Measurements from ENCODE around the gene BBS1.
A peak's percentile ranks its signal among the peaks of the same experiment; 100 is the strongest.
"Not testable (repeated sequence)": the region's sequence is repeated elsewhere in the genome, so short reads cannot be mapped to it uniquely, and the experiment has no call there.

The BBS1 gene

DNA sequence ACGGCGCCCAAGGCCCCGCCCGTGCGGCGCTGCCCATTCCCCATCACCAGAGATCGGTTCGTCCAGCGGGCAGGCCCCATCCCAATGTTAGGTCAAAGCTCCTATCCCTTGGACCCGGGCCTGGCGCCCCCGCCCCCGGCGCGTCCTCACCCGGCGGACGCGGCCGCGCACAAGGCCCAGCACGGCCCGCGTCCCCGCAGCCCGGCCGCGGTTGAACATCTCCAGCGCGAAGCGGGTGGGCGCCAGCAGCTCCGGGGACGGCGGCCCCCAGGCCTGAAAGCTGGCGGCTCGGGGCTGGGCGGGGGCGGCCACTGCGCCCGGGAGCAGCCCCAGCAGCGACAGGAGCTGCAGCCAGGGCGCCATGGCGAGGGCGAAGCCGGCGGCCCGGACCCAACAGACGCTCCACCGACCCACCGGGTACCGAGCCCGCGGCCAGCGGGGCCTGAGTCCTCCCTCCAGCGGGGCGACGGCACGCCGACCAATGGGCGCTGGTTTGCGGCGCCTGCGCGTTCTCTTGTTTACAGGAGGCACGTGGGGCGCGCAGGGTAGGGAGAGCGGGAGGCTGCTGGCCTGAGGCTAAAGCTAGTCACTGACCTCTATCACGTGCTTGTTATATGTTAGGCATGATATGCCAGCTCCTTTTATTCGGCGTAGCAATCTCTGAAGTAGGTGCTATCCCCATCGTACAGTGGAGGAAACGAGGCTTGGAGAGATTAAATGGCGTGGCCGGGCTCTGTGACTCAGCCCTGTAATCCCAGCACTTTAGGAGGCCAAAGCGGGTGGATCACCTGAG lies 57.9 kb downstream of the BBS1 start, which contains the start of gene CTSF:
CTSF (minus strand) TSS at position 483 of the 793 bp plus-strand sequence; CDS start at position 363, 120 bp downstream.
- H2AFZ ChIP-seq (ENCODE audit: low read depth, low read length), result no peak within 1 kb of the TSS
- H3K9me3 ChIP-seq (ENCODE audit: low read length), result peaks cover 2% of the 10 kb centered on the region
- no peaks in the 10 kb centered on the region for H3K36me3 ChIP-seq (ENCODE audit: insufficient read depth, low read length)
- H3K27me3 ChIP-seq (ENCODE audit: insufficient read depth, low read length), result no peaks in the 10 kb centered on the region
- peaks cover 12% of the 10 kb centered on the region for H3K4me1 ChIP-seq (ENCODE audit: insufficient read depth, low read length)
- H3K4me3 ChIP-seq (ENCODE audit: low read length), result no peak within 1 kb of the TSS

GRCh38 chr11:66569076-66569475 lies 58.6 kb downstream of the BBS1 start:
- Histone ChIP-seq H3K36me3 (ENCODE audit: insufficient read depth, low read length) (no peaks in the 10 kb centered on the region), H2AFZ (ENCODE audit: low read depth, low read length) (no peak overlapping the region), H3K27me3 (ENCODE audit: insufficient read depth, low read length) (no peaks in the 10 kb centered on the region), H3K9me3 (ENCODE audit: low read length) (peaks cover 2% of the 10 kb centered on the region), H3K4me1 (ENCODE audit: insufficient read depth, low read length) (peaks cover 12% of the 10 kb centered on the region), H3K4me3 (ENCODE audit: low read length) (no peak overlapping the region)

DNA sequence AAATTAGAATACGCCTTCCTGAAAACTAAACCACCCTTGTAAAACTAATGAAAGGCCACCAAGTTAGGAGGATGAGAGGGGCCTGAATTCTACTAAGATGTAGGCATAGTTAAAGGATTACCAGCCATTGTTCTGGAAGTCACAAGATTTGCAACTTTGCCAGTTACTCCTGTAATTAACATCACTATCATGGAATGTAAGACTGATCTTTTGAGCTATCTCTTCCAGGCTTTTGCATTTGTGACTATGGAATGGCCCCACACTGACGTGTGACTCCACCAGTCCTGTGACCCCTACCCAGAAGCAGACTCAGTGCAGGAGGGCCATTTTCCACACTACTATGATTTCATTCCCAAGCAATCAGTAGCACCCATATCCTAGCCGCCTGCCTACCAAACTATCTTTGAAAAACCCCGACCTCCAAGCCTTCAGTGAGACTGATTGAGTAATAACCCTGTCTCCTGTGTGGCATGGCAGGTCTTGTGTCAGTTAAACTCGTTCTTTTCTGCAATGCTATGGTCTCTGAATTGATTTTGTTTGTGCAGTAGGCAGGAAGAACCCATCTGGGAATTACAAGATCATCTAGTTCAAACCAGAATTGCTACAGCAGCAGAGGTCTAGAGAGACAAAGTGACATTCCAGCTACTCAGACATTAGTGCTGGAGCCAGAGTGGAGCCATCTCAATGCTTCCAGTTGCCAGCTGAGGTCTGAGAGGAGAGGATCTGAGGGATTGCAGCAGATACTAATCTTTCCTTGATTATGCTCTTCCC lies 59.8 kb downstream of the BBS1 start:
- Histone ChIP-seq H3K27me3 (ENCODE audit: insufficient read depth, low read length) (no peaks in the 10 kb centered on the region), H2AFZ (ENCODE audit: low read depth, low read length) (peak overlapping the region; percentile 35), H3K36me3 (ENCODE audit: insufficient read depth, low read length) (no peaks in the 10 kb centered on the region), H3K9me3 (ENCODE audit: low read length) (peaks cover 2% of the 10 kb centered on the region), H3K4me1 (ENCODE audit: insufficient read depth, low read length) (peaks cover 12% of the 10 kb centered on the region), H3K4me3 (ENCODE audit: low read length) (no peak overlapping the region)

DNA sequence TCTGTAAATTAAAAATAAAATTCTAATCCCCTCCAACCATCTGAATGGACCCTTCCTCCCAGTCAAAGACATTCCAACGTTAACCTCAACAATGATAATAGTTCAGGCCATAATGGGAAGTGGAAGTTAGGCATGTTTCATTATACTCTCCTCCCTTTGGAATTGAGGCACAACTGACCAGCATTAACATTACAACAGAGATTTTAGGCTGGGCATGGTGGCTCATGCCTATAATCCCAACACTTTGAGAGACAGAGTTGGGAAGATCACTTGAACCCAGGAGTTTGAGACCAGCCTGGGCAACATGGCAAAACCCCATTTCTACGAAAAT lies 60.4 kb downstream of the BBS1 start:
- Histone ChIP-seq H3K9me3 (ENCODE audit: low read length) (peaks cover 2% of the 10 kb centered on the region), H3K36me3 (ENCODE audit: insufficient read depth, low read length) (no peaks in the 10 kb centered on the region), H2AFZ (ENCODE audit: low read depth, low read length) (peak overlapping the region; percentile 35), H3K4me1 (ENCODE audit: insufficient read depth, low read length) (peaks cover 12% of the 10 kb centered on the region), H3K27me3 (ENCODE audit: insufficient read depth, low read length) (no peaks in the 10 kb centered on the region), H3K4me3 (ENCODE audit: low read length) (no peak overlapping the region)

DNA sequence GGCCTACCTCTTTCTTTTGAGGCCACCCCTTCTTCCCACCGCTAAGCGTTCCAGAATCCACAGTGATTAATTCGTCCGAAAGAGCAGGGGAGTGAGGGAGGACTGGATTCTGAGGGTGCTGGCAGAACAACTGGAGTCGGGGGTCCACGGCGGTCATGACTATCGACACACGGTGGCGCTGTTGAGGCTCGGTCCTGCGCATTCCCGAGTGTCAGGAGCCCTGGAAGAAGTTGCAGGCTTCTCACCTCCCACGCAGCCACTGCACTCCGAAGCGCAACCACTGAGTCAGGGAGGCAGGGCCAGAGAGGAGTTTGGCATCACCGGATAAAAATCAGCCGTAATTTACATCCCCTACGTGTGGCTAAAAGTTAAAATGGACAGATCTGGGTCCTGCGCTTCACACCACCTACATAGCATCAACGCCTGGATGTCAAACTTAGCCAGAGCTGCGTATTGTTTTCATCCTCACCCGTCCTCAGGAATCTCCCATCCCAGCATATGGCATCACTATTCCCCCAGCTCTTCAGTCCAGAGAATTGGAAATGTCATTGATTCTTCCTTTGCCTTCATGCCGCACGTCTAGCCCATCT lies 68.7 kb downstream of the BBS1 start:
- Histone ChIP-seq H3K4me3 (ENCODE audit: low read length) (no peak overlapping the region), H3K36me3 (ENCODE audit: insufficient read depth, low read length) (no peaks in the 10 kb centered on the region), H2AFZ (ENCODE audit: low read depth, low read length) (no peak overlapping the region), H3K4me1 (ENCODE audit: insufficient read depth, low read length) (no peaks in the 10 kb centered on the region), H3K9me3 (ENCODE audit: low read length) (no peaks in the 10 kb centered on the region), H3K27me3 (ENCODE audit: insufficient read depth, low read length) (peaks cover 3% of the 10 kb centered on the region)

- Histone ChIP-seq H3K9me3 (ENCODE audit: low read length) (no peaks in the 10 kb centered on the region), H3K4me1 (ENCODE audit: insufficient read depth, low read length) (no peaks in the 10 kb centered on the region), H3K36me3 (ENCODE audit: insufficient read depth, low read length) (no peaks in the 10 kb centered on the region), H3K27me3 (ENCODE audit: insufficient read depth, low read length) (peaks cover 3% of the 10 kb centered on the region), H2AFZ (ENCODE audit: low read depth, low read length) (no peak overlapping the region), H3K4me3 (ENCODE audit: low read length) (no peak overlapping the region)
Observed at GRCh38 chr11:66580803-66581202, 70.4 kb downstream of the BBS1 start.

DNA sequence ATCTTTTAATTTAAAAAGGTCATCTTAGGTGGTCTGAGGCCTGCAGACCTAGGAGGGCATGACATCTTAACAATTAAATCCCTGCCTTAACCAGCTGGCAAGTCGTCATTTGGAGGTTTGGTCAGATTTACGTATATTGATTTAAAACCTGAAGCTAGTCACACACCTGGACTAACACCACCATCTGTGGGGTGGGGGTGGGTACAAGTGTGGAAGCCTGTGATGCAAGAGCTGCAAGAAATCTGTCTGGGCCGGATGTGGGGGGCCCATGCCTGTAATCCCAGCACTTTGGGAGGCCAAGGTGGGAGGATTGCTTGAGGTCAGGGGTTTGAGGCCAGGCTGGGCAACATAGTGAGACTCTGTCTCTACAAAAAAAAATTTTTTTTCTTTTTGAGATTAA lies 70.8 kb downstream of the BBS1 start:
- H3K4me3 ChIP-seq (ENCODE audit: low read length), result no peak overlapping the region
- no peaks in the 10 kb centered on the region for H3K9me3 ChIP-seq (ENCODE audit: low read length)
- H3K4me1 ChIP-seq (ENCODE audit: insufficient read depth, low read length), result no peaks in the 10 kb centered on the region
- H2AFZ ChIP-seq (ENCODE audit: low read depth, low read length), result no peak overlapping the region
- no peaks in the 10 kb centered on the region for H3K36me3 ChIP-seq (ENCODE audit: insufficient read depth, low read length)
- H3K27me3 ChIP-seq (ENCODE audit: insufficient read depth, low read length), result peaks cover 3% of the 10 kb centered on the region

- not testable (repeated sequence) for H2AFZ ChIP-seq (ENCODE audit: low read depth, low read length); H3K36me3 ChIP-seq (ENCODE audit: insufficient read depth, low read length); H3K9me3 ChIP-seq (ENCODE audit: low read length); H3K4me1 ChIP-seq (ENCODE audit: insufficient read depth, low read length); H3K4me3 ChIP-seq (ENCODE audit: low read length); H3K27me3 ChIP-seq (ENCODE audit: insufficient read depth, low read length)
Observed at GRCh38 chr11:66582565-66583147, 72.2 kb downstream of the BBS1 start.
